Ishikawa (cell line): ENCODE results near the gene RELN.

Experiments
- CEBPB ChIP-seq: IDR thresholded peaks from 2 replicates; pipeline ENCODE4 v1.6.1; 2012
- CREB1 ChIP-seq: IDR thresholded peaks from 2 replicates; pipeline ENCODE4 v1.6.1; 2012; ENCODE audit warnings: low read depth
- FOXM1 ChIP-seq: IDR thresholded peaks from 2 replicates; pipeline ENCODE4 v1.6.1; 2012; ENCODE audit warnings: low read depth, borderline replicate concordance
- MAX ChIP-seq: IDR thresholded peaks from 2 replicates; pipeline ENCODE4 v1.6.1; 2012
- NFIC ChIP-seq: IDR thresholded peaks from 2 replicates; pipeline ENCODE4 v1.6.1; 2012
- RAD21 ChIP-seq: IDR thresholded peaks from 2 replicates; pipeline ENCODE4 v1.6.1; 2012; ENCODE audit warnings: low read depth
- REST ChIP-seq: IDR thresholded peaks from 2 replicates; pipeline ENCODE4 v1.6.1; 2012; ENCODE audit warnings: low read depth, mild to moderate bottlenecking
- TAF1 ChIP-seq: IDR thresholded peaks from 2 replicates; pipeline ENCODE4 v1.6.1; 2012; ENCODE audit warnings: low read depth, mild to moderate bottlenecking
- YY1 ChIP-seq: IDR thresholded peaks from 2 replicates; pipeline ENCODE4 v1.6.1; 2012; ENCODE audit warnings: low read depth
- ZBTB7A ChIP-seq: IDR thresholded peaks from 2 replicates; pipeline ENCODE4 v1.6.1; 2012; ENCODE audit warnings: low read depth

DNA sequence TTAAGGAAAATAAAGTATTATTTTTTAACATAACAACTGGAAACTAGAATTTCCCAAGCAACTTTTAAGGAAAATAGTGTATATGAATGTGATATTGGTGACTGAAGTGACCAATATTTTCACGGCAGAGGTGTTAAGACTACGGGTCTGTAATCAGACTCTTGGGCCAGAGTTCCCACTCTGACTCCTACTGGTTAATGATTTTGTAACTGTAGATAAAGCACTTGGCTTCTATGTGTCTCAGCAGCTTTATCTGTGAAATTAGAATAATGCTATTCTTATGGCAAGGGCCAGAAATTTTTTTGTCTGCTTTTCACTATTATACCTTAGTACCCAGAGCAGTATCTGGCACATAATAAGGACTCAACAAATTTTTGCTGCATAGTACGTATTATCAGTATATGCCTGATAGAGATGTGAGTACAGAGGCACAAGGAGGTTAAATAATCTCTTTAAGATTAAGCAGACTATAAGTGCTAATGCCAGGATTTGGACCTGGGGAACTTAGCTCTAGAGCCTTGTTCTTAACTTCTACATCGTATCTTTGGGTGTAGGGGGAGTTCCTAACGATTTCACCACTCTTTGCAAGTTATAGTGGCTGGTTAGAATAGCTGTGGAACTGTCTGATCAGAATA is 357.3 kb downstream of the RELN start:
- TF ChIP-seq FOXM1 (no peak), ZBTB7A (no peak), CREB1 (no peak), YY1 (no peak), RAD21 (no peak), NFIC (no peak), REST (no peak), MAX (no peak), CEBPB (no peak), TAF1 (no peak)
